ENCODE data around the gene DMD. TPM values are rescaled to one million over a fixed set of nuclear protein-coding genes. Genes with fewer than 3 reads are reported as not detected.
"Not testable (repeated sequence)": the region's sequence is repeated elsewhere in the genome, so short reads cannot be mapped to it uniquely, and the experiment has no call there.

The DMD gene
- total RNA-seq, 3 donors from 2014 or later (not counting 1 experiment from before 2014, with no cell fraction given): not detected

DNA sequence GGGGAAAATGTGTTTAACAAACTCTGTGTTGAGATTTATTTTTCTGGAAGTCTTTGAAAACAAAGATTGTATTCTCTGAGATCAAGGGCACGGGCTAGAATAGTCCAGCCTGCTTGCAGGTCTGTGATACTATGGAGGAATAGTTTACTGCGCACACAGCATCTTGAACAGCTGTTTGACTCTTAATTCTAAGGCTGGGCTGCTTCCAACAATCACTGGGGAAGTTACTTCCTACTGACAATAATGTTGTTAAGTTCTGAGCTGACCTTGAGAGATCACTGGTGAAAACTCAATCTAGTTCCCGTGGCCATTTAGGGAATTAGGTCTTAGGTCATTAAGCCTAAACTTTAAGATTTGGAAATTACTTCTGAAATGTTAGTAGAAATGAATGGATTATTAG lies 1723.4 kb downstream of the DMD start:
- TF ChIP-seq, protein P1, sequence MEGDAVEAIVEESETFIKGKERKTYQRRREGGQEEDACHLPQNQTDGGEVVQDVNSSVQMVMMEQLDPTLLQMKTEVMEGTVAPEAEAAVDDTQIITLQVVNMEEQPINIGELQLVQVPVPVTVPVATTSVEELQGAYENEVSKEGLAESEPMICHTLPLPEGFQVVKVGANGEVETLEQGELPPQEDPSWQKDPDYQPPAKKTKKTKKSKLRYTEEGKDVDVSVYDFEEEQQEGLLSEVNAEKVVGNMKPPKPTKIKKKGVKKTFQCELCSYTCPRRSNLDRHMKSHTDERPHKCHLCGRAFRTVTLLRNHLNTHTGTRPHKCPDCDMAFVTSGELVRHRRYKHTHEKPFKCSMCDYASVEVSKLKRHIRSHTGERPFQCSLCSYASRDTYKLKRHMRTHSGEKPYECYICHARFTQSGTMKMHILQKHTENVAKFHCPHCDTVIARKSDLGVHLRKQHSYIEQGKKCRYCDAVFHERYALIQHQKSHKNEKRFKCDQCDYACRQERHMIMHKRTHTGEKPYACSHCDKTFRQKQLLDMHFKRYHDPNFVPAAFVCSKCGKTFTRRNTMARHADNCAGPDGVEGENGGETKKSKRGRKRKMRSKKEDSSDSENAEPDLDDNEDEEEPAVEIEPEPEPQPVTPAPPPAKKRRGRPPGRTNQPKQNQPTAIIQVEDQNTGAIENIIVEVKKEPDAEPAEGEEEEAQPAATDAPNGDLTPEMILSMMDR (IDR thresholded peaks at IDR 0.05): no peak
- H3K36me3 ChIP-seq (ENCODE audit: control insufficient read depth, insufficient read depth, low read length): no peaks in the 10 kb centered on the region
- no peak overlapping the region for H3K4me3 ChIP-seq (ENCODE audit: low read length)
- no peaks in the 10 kb centered on the region for H3K9me3 ChIP-seq (ENCODE audit: control insufficient read depth, insufficient read depth, low read length)
- Mint-ChIP-seq H3K27ac (no peak overlapping the region), H3K4me1 (no peaks in the 10 kb centered on the region), H3K36me3 (no peaks in the 10 kb centered on the region), H3K27me3 (ENCODE audit: low read depth in 2 of 2) (no peaks in the 10 kb centered on the region), H3K4me3 (no peak overlapping the region), H3K9me3 (peaks cover 2% of the 10 kb centered on the region in 2 donors)
- intact Hi-C loops (cut with micrococcal nuclease): no loop called here
- H3K4me1 ChIP-seq (ENCODE audit: control insufficient read depth, insufficient read depth, low read length): no peaks in the 10 kb centered on the region
- no peak for ATAC-seq
- no peak for DNase-seq
- no peaks in the 10 kb centered on the region for H3K27me3 ChIP-seq (ENCODE audit: control insufficient read depth, insufficient read depth, low read length)
- H3K27ac ChIP-seq (ENCODE audit: low read length): no peak overlapping the region
- WGBS (ENCODE audit: insufficient coverage): 75% methylated on average over 3 of the region's 3 CpGs

GRCh38 chrX:31483336-31483735 lies 1728.0 kb downstream of the DMD start:
- intact Hi-C loops (cut with micrococcal nuclease): no loop called here
- Histone ChIP-seq H3K4me3 (ENCODE audit: low read length) (no peak overlapping the region), H3K9me3 (ENCODE audit: control insufficient read depth, insufficient read depth, low read length) (no peaks in the 10 kb centered on the region), H3K27ac (ENCODE audit: low read length) (no peak overlapping the region), H3K4me1 (ENCODE audit: control insufficient read depth, insufficient read depth, low read length) (no peaks in the 10 kb centered on the region), H3K27me3 (ENCODE audit: control insufficient read depth, insufficient read depth, low read length) (no peaks in the 10 kb centered on the region), H3K36me3 (ENCODE audit: control insufficient read depth, insufficient read depth, low read length) (no peaks in the 10 kb centered on the region)
- Mint-ChIP-seq H3K4me1 (no peaks in the 10 kb centered on the region), H3K9me3 (peaks cover 3 to 9% of the 10 kb centered on the region in 2 donors), H3K27ac (no peak overlapping the region), H3K4me3 (no peak overlapping the region), H3K27me3 (ENCODE audit: low read depth in 2 of 2) (no peaks in the 10 kb centered on the region), H3K36me3 (no peaks in the 10 kb centered on the region)
- WGBS (ENCODE audit: insufficient coverage): no CpG with 5 or more reads among the region's 5 CpGs
- no peak for ATAC-seq
- TF ChIP-seq, protein P1 (IDR thresholded peaks at IDR 0.05): no peak
- DNase-seq: no peak

DNA sequence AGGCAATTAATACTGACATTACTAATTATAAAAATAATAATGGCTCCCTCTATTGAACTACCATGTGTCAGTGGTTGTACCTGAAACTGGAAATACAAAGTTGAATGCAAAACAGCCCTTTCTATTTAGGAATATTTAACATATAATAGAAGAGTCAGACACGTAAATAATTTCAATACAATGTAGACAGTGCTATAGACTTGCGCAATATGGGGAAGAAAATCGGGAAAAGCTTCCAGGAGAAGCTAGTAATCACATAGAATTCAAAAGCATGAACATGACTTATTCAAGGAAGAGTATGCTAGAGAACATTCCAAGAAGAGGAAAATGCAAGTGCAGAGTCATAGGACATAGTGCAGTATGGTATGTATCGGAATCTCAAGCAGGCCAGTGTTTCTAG lies 1730.7 kb downstream of the DMD start:
- Histone ChIP-seq H3K9me3 (ENCODE audit: control insufficient read depth, insufficient read depth, low read length) (no peaks in the 10 kb centered on the region), H3K27ac (ENCODE audit: low read length) (no peak overlapping the region), H3K4me1 (ENCODE audit: control insufficient read depth, insufficient read depth, low read length) (no peaks in the 10 kb centered on the region), H3K36me3 (ENCODE audit: control insufficient read depth, insufficient read depth, low read length) (no peaks in the 10 kb centered on the region), H3K27me3 (ENCODE audit: control insufficient read depth, insufficient read depth, low read length) (no peaks in the 10 kb centered on the region), H3K4me3 (ENCODE audit: low read length) (no peak overlapping the region)
- DNase-seq (no peak), ATAC-seq (no peak)
- H3K4me1 Mint-ChIP-seq: no peaks in the 10 kb centered on the region
- H3K27ac Mint-ChIP-seq: no peak overlapping the region
- TF ChIP-seq, protein P1 (IDR thresholded peaks at IDR 0.05): no peak
- intact Hi-C loops (cut with micrococcal nuclease): no loop called here
- no peaks in the 10 kb centered on the region for H3K36me3 Mint-ChIP-seq
- H3K4me3 Mint-ChIP-seq: no peak overlapping the region
- H3K9me3 Mint-ChIP-seq: peaks cover 3 to 13% of the 10 kb centered on the region in 2 donors
- no peaks in the 10 kb centered on the region for H3K27me3 Mint-ChIP-seq (ENCODE audit: low read depth in 2 of 2)
- WGBS (ENCODE audit: insufficient coverage): 95% methylated on average over 2 of the region's 4 CpGs

DNA sequence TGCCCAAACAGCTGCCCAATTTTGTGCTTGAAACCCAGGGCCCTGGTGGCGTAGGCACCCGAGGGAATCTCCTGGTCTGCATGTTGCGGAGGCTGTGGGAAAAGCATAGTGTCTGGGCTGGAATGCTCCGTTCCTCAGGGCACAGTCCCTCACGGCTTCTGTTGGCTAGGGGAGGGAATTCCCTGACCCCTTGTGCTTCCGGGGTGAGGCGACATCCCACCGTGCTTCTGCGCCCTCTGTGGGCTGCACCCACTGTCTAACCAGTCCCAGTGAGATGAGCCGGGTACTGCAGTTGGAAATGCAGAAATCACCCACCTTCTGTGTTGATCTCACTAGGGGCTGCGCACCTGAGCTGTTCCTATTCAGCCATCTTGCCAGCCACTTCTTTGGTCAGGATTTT lies 1740.1 kb downstream of the DMD start:
- Histone ChIP-seq H3K9me3 (ENCODE audit: control insufficient read depth, insufficient read depth, low read length) (no peaks in the 10 kb centered on the region), H3K4me3 (ENCODE audit: low read length) (no peak overlapping the region), H3K27me3 (ENCODE audit: control insufficient read depth, insufficient read depth, low read length) (no peaks in the 10 kb centered on the region), H3K27ac (ENCODE audit: low read length) (no peak overlapping the region), H3K4me1 (ENCODE audit: control insufficient read depth, insufficient read depth, low read length) (no peaks in the 10 kb centered on the region), H3K36me3 (ENCODE audit: control insufficient read depth, insufficient read depth, low read length) (no peaks in the 10 kb centered on the region)
- H3K36me3 Mint-ChIP-seq: no peaks in the 10 kb centered on the region
- H3K4me3 Mint-ChIP-seq: no peak overlapping the region
- H3K4me1 Mint-ChIP-seq: no peaks in the 10 kb centered on the region
- TF ChIP-seq, protein P1 (IDR thresholded peaks at IDR 0.05): no peak
- peaks cover 4 to 6% of the 10 kb centered on the region in 2 donors for H3K9me3 Mint-ChIP-seq
- intact Hi-C loops (cut with micrococcal nuclease): no loop called here
- DNase-seq: no peak
- WGBS (ENCODE audit: insufficient coverage): 94% methylated on average over 9 of the region's 11 CpGs
- H3K27ac Mint-ChIP-seq: no peak overlapping the region
- H3K27me3 Mint-ChIP-seq (ENCODE audit: low read depth in 2 of 2): no peaks in the 10 kb centered on the region
- no peak for ATAC-seq

DNA sequence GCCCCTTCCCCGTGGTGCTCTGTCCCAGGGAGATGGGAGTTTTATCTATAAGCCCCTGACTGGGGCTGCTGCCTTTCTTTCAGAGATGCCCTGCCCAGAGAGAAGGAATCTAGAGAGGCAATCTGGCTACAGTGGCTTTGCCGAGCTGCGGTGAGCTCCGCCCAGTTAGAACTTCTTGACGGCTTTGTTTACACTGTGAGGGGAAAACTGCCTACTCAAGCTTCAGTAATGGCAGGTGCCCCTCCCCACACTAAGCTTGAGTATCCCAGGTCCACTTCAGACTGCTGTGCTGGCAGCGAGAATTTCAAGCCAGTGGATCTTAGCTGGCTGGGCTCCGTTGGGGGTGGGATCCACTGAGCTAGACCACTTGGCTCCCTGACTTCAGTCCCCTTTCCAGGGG lies 1740.6 kb downstream of the DMD start:
- H3K4me3 ChIP-seq (ENCODE audit: low read length); H3K4me1 ChIP-seq (ENCODE audit: control insufficient read depth, insufficient read depth, low read length); H3K27me3 Mint-ChIP-seq (ENCODE audit: low read depth in 2 of 2); H3K9me3 ChIP-seq (ENCODE audit: control insufficient read depth, insufficient read depth, low read length); intact Hi-C loops (cut with micrococcal nuclease); H3K27ac Mint-ChIP-seq; ATAC-seq; H3K27ac ChIP-seq (ENCODE audit: low read length); DNase-seq; H3K4me3 Mint-ChIP-seq; H3K27me3 ChIP-seq (ENCODE audit: control insufficient read depth, insufficient read depth, low read length); H3K36me3 ChIP-seq (ENCODE audit: control insufficient read depth, insufficient read depth, low read length); H3K9me3 Mint-ChIP-seq; H3K36me3 Mint-ChIP-seq; H3K4me1 Mint-ChIP-seq: not testable (repeated sequence)
- WGBS (ENCODE audit: insufficient coverage): 98% methylated on average over 7 of the region's 7 CpGs

Measured in natural killer cell (primary cell).